CD4-positive, alpha-beta T cell treated with Interleukin-15 for 1 hour (primary cell): Measurements from ENCODE around the gene PPP2CA.

ENCODE experiments used
- DNase-seq: peaks from one replicate; pipeline ENCODE4 v3.0.0-alpha.2; 2020

PPP2CA gene

DNA sequence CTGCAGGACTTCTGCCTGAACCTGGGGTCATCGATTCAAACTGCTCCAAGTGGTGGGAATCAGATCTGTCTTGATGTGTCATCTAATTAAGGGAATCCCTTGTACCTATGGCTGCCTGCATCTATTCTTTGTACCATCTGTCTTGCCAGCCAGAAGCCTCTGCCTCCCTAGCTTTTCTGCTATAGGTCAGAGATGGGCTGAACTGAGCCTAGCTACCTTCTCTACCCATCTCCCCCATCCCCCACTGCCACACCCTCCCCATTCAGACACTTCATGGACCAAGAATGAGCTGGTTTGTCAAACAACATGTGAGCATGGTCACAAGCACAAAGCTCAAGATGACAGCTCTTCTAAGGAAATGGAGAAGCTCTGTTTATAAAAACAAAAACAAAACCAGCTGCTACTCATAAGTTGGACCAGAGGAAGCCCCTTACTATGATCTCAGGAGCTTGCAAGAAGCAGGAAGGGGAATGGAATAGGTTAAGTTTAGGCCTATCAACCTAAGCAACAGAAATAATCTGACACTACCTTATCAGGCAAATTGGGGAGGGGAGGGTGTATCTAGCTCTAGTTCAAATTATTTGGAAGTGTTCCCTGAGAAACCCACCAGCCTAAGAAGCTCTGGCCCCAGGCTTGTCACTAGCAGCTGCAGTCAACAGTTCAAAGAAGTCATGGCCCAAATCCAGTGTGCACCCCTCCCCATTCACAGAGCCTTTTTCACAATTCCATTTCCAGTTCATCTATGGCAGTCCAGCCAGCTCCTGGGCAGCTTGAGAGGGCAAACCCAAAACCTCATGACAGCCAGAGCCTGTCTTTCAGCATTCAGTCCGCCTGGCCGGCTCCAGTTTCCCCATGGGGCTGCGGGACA, 79.0 kb downstream of the PPP2CA start:
- DNase-seq = no peak

DNA sequence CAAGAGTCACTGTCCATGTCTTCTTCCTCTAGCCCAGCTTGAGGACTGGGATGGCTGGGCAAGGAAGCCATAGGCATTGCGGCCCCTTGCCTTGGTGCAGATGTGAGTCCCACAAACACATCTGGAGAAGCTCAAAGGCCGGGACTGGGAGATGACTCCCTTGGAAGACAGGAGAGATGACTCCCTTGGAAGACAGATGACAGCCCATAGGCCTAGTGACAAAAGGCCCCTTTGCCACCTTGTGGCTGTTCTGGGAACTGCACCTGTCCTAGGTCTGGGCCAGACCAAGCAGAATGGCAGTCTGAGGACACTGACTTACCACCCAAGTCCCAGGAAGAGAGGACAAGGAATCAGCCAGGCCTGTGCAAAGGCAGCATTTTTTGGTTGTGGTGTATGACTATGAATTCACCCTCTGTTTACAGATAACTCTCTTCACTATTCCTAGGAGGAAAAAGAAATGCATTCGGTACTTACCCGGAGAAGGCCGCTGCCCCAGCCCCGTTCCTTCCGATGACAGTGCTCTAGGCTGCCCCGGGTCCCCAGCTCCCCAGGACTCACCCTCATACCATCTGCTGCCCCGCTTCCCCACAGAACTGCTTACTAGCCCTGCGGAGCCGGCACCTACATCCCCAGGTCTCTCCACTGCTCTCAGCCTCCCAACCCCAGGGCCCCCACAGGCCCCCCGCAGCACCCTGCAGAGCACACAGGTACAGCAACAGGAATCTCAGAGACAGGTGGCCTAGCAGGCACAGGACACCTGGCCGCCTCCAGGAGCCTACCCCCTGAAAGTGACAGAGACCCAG, 79.9 kb downstream of the PPP2CA start:
- DNase-seq = peak; percentile 76

DNA sequence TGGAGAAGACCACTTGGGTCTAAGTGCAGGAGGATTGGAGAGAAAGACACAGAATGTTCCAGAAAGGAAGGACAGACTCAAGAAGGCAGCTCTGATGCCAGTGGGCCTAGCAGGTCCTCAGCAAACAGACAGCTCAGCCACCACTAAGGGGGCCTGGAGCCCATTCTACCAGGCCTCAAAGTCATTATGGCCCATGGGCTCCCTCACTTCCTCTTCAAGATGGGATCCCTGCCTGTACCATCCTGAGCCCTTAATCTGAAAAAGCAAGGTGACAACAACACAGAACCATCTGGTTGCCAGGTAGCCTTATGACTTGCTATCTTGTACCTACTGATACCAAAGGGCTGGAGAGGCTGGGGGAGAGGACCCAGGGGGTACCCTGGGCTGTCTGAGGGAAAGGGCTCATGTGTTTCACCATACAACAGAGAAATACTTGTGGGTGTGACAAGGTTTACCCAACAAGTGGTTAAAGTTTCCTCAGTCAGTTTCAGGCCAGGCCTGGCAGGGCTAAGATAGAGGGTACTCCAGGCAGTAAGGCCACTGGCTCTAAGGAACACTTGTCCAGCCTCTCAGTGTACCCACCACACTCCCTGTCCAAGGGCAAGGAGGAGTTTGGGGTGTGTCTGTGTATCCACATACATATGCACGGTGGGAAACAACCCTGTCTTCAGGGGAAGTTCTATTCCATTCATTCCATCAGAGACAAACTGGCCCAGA, 80.7 kb downstream of the PPP2CA start:
- no peak for DNase-seq
